ENCODE measurements around the gene IFT25. TPM values are rescaled to one million over a fixed set of nuclear protein-coding genes. Genes with fewer than 3 reads are reported as not detected.

The IFT25 gene
- total and polyA plus RNA-seq, 2 donors (not counting 3 experiments of a cell fraction or from before 2014, with no cell fraction given), result 13.0 to 34.0 TPM

- POLR2A ChIA-PET, result no interaction called here
- CTCF ChIA-PET, result interaction anchor here (0.6 to 7.6 kb wide), 10 partner anchors 9 to 462 kb away, joined by 3 to 81 read pairs (median 3); no protein-coding TSS in a partner anchor
- intact Hi-C loops (cut with micrococcal nuclease), result no loop called here
- H3K4me3 ChIP-seq (replicated peaks in 1 of 3; ENCODE audit: insufficient read depth in 1 of 3, low read depth in 1 of 3, low read length in 3 of 3), result peak overlapping the region in 2 of 3 experiments; percentile 80 to 91
- H3K9me3 ChIP-seq (replicated peaks; ENCODE audit: control insufficient read depth, insufficient read depth, low read length), result no peaks in the 10 kb centered on the region
- no peak overlapping the region for H3K27ac ChIP-seq (ENCODE audit: insufficient read depth, low read depth, low read length)
- DNase-seq (ENCODE audit: low read depth, low spot score), result no peak
- H3K79me2 ChIP-seq (ENCODE audit: control insufficient read depth, insufficient read depth, low read length), result peaks cover 40% of the 10 kb centered on the region
- H3K9me1 ChIP-seq (replicated peaks; ENCODE audit: control insufficient read depth, extremely low read depth, insufficient read depth, low read length), result no peaks in the 10 kb centered on the region
- no peaks in the 10 kb centered on the region for H3K27me3 ChIP-seq (ENCODE audit: control insufficient read depth in 2 of 2, insufficient read depth in 2 of 2, low read length in 2 of 2)
- H3K4me1 ChIP-seq (ENCODE audit: control insufficient read depth, extremely low read depth, insufficient read depth, low read length), result peaks cover 20% of the 10 kb centered on the region
- no TSS peak for BruUV-seq (replicated peaks)
- H3K9ac ChIP-seq (replicated peaks; ENCODE audit: extremely low read depth, insufficient read depth, low read length), result peak overlapping the region; percentile 63
- peak overlapping the region; percentile 47 for H3K4me2 ChIP-seq (ENCODE audit: insufficient read depth, low read length)
- dilution Hi-C loops (cut with MboI; ENCODE audit: extremely low pct_ligation_motif_present, low sequenced_read_pairs), result no loop called here
- TF ChIP-seq FOS (IDR thresholded peaks at IDR 0.05; ENCODE audit: borderline replicate concordance, insufficient read depth, low read length) (no peak), EZH2 (IDR thresholded peaks at IDR 0.05; ENCODE audit: borderline replicate concordance, low read depth, low read length, severe bottlenecking) (no peak), JUN (IDR thresholded peaks at IDR 0.05; ENCODE audit: borderline replicate concordance, insufficient read depth, insufficient read length, low read depth) (no peak), MYC (IDR thresholded peaks at IDR 0.05; ENCODE audit: low read depth, low read length) (no peak), POLR2A (IDR thresholded peaks at IDR 0.05; ENCODE audit: low read depth, low read length) (no peak), POLR2AphosphoS5 (IDR thresholded peaks at IDR 0.05; ENCODE audit: insufficient read depth, low read depth, low read length) (no peak), GATA2 (IDR thresholded peaks at IDR 0.05; ENCODE audit: insufficient read depth, insufficient read length, low read depth, low read length) (no peak)
- TF ChIP-seq, protein P1, sequence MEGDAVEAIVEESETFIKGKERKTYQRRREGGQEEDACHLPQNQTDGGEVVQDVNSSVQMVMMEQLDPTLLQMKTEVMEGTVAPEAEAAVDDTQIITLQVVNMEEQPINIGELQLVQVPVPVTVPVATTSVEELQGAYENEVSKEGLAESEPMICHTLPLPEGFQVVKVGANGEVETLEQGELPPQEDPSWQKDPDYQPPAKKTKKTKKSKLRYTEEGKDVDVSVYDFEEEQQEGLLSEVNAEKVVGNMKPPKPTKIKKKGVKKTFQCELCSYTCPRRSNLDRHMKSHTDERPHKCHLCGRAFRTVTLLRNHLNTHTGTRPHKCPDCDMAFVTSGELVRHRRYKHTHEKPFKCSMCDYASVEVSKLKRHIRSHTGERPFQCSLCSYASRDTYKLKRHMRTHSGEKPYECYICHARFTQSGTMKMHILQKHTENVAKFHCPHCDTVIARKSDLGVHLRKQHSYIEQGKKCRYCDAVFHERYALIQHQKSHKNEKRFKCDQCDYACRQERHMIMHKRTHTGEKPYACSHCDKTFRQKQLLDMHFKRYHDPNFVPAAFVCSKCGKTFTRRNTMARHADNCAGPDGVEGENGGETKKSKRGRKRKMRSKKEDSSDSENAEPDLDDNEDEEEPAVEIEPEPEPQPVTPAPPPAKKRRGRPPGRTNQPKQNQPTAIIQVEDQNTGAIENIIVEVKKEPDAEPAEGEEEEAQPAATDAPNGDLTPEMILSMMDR (IDR thresholded peaks at IDR 0.05; ENCODE audit: extremely low read depth in 1 of 2, insufficient read depth in 1 of 2, low read depth in 1 of 2, low read length in 2 of 2), result no peak
- TF ChIP-seq, protein P2, sequence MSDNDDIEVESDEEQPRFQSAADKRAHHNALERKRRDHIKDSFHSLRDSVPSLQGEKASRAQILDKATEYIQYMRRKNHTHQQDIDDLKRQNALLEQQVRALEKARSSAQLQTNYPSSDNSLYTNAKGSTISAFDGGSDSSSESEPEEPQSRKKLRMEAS (IDR thresholded peaks at IDR 0.05; ENCODE audit: insufficient read depth, insufficient read length), result no peak
- no peak overlapping the region for H2AFZ ChIP-seq (ENCODE audit: low read depth, low read length)
- H3K36me3 ChIP-seq (ENCODE audit: control insufficient read depth in 2 of 2, extremely low read depth in 1 of 2, insufficient read depth in 2 of 2, low read length in 2 of 2), result peaks cover 4 to 11% of the 10 kb centered on the region in 2 experiments
- FAIRE-seq, result no peak
- no peaks in the 10 kb centered on the region for H4K20me1 ChIP-seq (replicated peaks; ENCODE audit: control insufficient read depth, extremely low read depth, insufficient read depth, low read length)
Observed at GRCh38 chr1:53947172-53947907, 1.8 kb upstream of the IFT25 start.

All from endothelial cell of umbilical vein (primary cell).